ENCODE results near the gene TXNRD2.

TXNRD2 gene

GRCh38 chr22:19966908-19967750 is 25.5 kb upstream of the TXNRD2 start:
- DNase-seq (ENCODE audit: low spot score), result no peak

GRCh38 chr22:19965771-19966709 is 24.4 kb upstream of the TXNRD2 start:
- no peak for DNase-seq (ENCODE audit: low spot score)

- no peak for DNase-seq (ENCODE audit: low spot score)
Observed at GRCh38 chr22:19964701-19965386, 23.2 kb upstream of the TXNRD2 start.

DNA sequence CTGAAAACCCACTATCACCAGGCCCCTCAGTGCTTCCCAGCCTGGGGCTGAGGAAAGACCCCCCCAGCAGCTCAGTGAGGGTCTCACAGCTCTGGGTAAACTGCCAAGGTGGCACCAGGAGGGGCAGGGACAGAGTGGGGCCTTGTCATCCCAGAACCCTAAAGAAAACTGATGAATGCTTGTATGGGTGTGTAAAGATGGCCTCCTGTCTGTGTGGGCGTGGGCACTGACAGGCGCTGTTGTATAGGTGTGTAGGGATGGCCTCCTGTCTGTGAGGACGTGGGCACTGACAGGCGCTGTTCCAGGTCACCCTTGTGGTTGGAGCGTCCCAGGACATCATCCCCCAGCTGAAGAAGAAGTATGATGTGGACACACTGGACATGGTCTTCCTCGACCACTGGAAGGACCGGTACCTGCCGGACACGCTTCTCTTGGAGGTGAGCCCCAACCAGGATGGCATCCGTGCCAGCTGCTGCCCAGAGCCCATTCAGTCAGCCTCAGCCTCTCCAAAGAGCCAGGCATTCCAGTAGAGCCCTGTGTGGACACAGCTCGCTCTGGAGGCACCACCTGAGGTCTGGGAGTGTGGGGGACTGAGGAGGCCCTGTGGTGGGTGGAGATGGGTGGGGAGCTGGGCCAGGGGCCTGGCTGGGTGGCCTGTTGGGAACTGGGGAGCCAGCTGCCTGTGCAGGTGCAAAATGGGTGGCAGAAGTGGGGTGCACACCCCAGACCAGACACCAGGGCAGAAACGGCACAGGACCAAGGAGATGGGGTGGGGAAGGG is 22.4 kb upstream of the TXNRD2 start:
- no peak for DNase-seq (ENCODE audit: low spot score)

DNA sequence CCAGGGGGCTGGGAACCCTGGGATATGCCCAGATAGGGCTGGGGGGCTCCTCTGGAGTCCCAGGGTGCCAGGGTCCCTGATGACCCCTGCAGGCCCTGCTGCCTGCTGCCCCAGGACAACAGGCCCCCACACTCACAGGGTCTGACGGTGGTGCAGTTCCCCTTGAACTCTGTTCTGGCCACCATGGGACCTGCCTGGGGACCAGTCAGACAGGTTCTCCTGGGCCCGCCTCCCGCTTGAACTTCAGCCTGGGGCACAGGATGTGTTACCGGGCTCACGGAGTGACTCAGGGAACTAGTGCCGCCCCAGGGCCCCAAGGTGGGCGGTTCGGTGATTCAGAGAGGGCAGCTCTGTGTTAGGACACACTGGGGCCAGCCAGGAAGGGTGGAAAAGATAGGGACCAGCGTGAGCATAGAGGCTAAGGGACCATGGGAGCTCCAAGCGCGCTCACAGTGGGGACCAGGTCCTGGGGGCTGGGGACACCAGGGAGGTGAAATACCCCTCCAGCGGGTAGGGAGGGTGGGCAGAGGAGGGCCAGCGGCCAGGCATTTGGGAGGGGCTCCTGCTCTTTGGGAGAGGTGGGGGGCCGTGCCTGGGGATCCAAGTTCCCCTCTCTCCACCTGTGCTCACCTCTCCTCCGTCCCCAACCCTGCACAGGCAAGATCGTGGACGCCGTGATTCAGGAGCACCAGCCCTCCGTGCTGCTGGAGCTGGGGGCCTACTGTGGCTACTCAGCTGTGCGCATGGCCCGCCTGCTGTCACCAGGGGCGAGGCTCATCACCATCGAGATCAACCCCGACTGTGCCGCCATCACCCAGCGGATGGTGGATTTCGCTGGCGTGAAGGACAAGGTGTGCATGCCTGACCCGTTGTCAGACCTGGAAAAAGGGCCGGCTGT is 21.5 kb upstream of the TXNRD2 start:
- DNase-seq (ENCODE audit: low spot score), result no peak

DNA sequence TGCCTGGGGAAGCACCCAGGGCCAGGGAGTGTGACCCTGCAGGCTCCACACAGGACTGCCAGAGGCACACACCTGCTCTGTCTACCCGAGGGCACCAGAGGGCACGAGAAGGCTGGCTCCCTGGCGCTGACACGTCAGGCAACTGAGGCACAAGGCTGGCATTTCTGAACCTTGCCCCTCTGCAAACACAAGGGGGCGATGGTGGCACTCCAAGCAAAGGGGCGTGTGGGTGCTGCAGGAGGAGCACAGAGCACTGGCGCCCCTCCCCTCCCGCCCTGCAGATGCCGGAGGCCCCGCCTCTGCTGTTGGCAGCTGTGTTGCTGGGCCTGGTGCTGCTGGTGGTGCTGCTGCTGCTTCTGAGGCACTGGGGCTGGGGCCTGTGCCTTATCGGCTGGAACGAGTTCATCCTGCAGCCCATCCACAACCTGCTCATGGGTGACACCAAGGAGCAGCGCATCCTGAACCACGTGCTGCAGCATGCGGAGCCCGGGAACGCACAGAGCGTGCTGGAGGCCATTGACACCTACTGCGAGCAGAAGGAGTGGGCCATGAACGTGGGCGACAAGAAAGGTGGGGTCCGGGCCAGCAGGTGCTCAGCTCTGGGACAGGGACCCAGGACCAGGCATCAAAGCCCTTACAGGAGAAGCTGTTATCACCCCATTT is 20.8 kb upstream of the TXNRD2 start:
- DNase-seq (ENCODE audit: low spot score), result peak; percentile 80

- no peak for DNase-seq (ENCODE audit: low spot score)
Observed at GRCh38 chr22:19961868-19962245, 20.2 kb upstream of the TXNRD2 start.

- DNase-seq (ENCODE audit: low spot score), result no peak
Observed at GRCh38 chr22:19961201-19961580, 19.6 kb upstream of the TXNRD2 start.

- no peak for DNase-seq (ENCODE audit: low spot score)
Observed at GRCh38 chr22:19960491-19961200, 19.0 kb upstream of the TXNRD2 start.

DNA sequence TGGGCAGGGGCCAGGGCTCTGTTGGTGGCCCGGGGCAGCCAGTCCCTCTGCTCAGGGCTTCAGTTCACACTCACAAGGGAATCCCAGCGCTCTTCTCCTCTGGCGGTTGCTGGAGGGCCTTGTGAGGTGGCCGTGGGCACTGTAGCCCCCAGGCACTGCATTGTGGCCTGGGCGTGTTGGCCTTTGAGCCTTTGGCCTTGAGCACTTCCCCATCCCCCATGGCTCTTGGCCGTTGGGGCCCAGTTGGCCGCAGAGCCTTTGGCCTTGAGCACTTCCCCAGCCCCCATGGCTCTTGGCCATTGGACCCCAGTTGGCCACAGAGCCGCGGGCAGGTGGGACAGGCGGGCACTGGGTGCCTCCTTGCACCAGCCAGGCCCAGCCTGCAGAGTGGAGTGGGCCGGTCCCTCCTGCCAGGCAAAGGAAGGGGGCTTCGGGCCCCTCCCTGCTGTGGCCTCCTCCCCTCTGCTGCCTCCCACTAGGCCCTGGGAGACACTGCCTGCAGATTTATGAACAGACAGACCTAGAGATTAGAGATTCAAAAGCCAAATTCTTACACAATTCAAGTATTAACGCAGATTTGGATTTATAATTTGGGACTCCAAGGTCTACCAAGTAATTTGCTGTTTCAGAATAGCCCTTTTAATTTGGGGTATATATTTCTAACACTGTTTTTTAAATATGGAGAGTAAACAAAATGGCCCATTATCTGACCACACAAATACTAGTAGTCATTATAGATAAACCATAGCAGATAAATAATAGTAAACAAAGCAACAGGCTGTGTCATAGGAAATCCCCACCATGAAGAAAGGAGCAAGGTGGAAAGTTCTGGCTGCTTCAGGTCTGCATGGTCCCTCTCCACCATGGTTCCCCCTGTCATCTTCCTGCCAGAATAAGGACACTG is 18.2 kb upstream of the TXNRD2 start:
- no peak for DNase-seq (ENCODE audit: low spot score)

DNA sequence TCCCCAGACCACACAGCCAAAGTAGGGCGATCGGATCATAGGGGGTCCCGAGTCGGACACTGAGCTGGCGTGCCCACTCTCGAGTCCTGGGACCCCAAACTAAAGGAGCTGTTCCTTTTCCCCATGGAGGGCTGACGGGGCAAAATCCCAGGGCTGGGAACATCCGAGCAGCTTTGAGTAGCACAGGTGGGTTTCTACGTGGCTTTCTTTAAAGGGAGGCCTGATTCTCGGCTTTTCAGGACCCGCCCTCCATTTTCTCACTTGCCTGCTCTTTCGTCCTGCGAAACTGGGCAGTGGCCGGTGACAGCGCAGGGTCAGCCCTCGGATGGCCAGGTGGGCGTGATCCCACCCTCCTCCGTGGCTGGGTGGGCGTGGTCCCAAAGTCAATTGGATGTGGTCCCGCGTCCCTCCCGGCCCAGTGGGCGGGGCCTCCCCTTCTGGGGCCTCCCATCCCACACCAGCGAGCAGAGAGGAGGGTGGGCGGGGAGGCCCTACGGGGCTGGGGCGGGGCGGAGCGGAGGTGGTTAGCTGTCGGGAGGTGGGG is 17.5 kb upstream of the TXNRD2 start:
- DNase-seq (ENCODE audit: low spot score), result no peak

- no peak for DNase-seq (ENCODE audit: low spot score)
Observed at GRCh38 chr22:19958083-19959042, 16.7 kb upstream of the TXNRD2 start.

DNA sequence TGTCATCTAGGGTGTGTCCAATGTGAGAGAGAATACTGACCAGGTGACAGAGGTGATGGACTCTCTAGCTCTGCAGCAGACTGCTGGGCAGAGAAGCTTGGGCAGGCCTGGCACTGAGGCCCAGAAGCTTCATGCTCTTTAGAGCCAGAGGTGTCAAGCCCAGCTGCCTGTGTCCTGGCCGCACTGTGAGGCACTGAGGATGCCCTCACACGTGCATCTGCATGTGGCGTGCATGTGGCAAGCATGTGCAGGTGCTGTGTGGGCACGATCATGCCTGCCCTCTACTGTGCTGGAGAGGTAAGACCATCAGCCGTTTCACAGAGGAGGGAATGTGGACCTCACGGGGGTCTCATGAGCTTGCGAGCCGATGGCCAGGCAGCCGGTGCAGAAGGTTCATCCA is 15.8 kb upstream of the TXNRD2 start:
- no peak for DNase-seq (ENCODE audit: low spot score)

GRCh38 chr22:19955241-19956128 is 13.9 kb upstream of the TXNRD2 start:
- no peak for DNase-seq (ENCODE audit: low spot score)

- no peak for DNase-seq (ENCODE audit: low spot score)
Observed at GRCh38 chr22:19951346-19951745, 9.7 kb upstream of the TXNRD2 start.

Data from putamen (tissue), 1 donor.